HG03108 (cell line): ENCODE results near the gene MARCHF4.

ENCODE experiments used
- ATAC-seq: cut with Tn5 transposase; IDR thresholded peaks from one replicate; pipeline ENCODE4 v1.9.1; 2021; ENCODE audit warnings: moderate library complexity; ENCODE audit not compliant: unreplicated experiment

Gene MARCHF4, protein sequence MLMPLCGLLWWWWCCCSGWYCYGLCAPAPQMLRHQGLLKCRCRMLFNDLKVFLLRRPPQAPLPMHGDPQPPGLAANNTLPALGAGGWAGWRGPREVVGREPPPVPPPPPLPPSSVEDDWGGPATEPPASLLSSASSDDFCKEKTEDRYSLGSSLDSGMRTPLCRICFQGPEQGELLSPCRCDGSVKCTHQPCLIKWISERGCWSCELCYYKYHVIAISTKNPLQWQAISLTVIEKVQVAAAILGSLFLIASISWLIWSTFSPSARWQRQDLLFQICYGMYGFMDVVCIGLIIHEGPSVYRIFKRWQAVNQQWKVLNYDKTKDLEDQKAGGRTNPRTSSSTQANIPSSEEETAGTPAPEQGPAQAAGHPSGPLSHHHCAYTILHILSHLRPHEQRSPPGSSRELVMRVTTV

DNA sequence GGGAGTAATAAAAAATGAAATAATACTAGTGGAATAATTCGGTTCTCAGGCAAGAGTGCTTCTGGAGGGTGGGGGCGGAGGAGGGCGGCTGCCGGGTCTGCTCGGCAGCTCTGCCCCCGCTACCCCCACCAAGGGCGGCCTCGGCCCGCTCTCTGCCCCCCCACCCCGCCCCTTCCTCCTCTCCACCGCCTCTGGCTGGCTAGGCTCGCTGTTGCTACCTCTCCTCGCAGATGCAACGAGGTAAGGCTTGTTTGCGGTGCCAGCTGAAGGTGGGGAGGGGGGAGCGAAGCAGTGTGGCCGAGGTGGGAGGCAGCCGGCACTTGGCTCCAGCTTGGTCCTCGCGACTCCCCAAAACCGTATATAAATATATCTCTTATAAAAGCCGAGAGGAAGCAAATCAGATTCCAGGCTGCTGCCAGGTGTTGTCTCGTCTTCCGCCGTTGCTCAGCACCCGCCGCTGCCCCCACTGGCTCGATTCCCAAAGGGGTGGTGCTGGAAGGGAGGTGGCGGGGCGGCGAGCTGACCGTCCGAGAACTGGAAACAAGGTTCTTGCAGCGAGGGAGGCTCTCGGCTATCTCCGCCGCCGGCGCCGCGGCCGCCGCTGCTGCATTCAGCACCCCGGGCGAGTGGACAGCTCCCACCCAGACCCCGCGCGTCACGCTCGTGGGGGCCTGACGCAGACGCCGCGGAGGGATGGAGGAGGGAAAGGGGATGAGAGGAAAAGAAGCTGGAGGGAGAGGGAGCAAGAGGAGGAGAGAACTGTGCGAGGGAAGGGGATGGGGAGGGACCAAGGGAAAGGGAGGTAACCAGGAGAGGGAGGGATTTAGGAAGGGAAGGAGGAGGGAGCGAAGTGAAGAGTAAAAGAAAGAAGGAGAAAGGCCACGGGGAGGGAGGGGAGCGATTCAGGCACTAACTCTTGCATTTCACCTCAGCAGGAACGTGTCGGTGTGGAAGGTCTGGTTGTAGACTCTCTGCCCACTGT, at the start of gene MARCHF4:
Gene MARCHF4 (minus strand): TSS at position 763 of the 982 bp plus-strand sequence. CDS start 2,223 bp downstream, outside the sequence.
- ATAC-seq: no peak

DNA sequence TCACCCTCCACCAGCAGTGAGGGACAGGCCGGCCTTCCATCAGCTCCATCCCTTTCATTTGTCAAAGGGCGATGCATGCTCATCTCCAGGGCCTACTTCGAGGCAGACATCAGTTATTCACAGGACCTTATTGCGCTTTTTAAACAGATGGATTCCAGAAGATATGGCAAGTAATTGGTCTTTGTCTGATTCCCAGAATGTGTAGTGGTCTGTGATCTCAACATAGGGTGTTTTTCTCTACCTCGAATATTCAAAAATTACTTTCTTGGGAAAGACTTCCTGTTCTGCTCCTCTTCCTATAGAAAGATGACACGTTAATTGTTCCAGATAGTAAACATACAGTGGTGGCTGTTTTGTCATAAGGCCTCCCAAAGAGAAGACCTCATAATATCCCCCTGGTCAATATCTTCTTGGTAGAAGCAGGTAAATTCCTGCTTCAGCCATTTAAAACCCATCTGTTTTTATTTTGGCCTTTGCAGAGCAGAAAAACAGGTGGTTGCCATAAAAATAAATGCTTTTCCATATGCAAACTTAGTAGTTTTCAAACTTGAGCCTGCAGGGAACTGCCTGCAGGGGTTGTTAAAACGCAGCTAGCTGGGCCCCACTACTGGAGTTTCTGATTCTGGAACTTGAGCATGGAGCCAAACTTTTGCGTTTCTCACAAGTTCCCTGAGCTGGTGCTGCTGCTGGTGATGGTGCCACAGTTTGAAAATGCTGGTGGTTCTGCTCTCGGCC, 48.3 kb upstream of the MARCHF4 start:
- no peak for ATAC-seq

DNA sequence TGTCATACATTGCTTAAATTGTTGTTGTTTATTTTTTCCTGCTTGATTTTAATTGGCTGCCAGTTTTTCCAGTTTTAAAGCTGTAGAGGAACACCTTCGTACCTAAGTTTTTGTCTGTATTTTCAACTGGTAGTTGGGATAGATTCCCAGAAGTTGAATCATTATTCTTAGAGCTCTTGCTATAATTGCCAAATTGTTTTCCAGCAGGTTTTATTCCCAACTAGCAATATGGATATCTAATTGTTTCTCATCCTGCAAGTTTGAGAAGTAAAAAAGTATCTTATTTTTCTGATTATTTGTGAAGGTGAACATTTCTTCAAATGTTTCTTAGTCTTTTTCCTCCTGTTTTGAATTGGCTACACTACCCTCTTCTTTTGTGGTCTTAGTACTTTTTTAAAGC, 46.7 kb upstream of the MARCHF4 start:
- ATAC-seq: no peak

DNA sequence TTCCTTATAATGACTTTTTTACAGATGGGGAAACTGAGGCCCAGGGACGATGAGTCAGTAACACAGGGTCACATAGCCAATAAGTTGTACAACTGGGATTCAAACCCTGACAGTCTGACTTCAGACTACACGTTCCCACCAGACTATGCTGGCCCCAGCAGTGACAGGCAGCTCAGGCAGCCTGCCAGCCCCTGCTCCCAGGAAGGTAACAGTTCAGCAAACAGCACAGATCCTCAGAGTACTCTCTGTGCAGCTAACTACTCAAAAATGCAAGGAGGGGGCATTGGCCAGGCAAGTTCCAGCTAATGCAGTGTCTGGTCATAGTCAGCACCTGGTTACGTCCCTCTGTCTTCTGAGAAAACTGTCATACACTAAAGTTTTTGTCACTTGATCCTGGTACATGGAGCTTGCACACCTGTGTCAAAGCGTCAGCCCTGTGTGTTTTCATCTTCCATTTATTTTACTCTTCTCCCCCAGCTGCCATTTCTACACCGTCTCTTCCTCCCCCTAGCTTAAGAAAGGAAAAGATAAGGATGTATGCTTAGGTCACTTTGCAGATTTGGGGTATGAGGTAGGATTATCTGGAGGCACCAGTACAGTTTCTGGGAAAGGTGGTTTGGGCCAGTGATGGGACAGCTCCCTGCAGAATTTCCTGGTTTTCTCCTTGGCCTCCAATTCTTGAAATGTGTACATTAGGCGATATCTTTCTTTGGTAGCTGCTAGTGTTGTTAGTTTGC, 44.5 kb upstream of the MARCHF4 start:
- ATAC-seq: no peak

DNA sequence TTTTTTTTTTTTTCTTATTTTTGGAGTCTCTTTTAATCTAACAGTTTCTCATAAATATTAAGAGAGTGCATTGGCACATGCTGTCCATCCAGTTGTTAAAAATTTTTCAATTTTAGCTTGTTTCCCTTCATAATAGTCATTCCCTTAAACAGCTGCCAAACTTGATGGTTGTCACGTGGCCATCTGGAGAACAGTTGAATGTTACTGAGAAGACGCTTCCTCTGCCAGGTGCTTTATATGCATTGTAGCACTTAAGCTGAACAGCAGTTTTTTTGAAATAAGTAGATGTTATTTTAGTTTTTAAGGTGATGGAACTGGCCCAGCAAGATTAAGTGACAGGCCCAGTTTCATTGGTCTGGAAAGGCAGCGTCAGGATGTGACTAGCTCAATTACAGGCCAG, 43.3 kb upstream of the MARCHF4 start:
- no peak for ATAC-seq

DNA sequence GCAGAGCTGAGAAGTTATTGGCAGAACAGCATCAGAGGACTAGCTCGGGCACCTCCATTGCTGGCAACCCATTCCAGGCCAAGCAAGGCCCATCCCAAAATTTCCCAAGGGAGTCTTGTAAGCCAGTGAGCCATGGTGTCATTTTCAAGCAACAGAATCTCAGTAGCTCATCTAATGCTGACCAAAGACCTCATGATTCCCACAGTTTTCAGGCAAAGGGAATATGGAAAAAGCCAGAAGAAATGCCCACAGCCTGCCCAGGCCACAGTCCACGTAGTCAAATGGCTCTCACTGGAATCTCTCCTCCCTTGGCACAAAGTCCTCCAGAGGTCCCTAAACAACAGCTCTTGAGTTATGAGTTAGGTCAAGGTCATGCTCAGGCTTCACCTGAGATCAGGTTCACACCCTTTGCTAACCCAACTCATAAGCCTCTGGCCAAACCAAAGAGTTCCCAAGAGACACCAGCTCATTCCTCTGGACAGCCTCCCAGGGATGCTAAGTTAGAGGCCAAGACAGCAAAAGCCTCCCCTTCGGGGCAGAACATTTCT, 42.6 kb upstream of the MARCHF4 start:
- ATAC-seq: no peak

DNA sequence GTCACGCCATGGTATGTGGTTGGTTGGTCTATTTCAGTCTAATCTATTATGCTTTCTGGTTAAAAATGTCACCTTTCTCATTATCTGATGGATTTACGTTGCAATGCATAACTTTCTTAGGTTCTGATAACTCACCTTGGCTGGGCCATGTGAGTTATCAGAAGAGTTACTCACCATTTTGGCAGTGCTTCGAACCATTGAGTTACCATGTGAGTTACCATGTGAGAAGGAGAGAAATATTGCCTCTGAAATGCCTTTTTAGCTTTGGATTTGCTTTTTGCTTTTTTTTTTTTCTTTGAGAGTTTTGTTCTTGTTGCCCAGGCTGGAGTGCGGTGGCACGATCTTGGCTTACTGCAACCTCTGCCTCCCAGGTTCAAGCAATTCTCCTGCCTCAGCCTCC, 41.6 kb upstream of the MARCHF4 start:
- no peak for ATAC-seq

DNA sequence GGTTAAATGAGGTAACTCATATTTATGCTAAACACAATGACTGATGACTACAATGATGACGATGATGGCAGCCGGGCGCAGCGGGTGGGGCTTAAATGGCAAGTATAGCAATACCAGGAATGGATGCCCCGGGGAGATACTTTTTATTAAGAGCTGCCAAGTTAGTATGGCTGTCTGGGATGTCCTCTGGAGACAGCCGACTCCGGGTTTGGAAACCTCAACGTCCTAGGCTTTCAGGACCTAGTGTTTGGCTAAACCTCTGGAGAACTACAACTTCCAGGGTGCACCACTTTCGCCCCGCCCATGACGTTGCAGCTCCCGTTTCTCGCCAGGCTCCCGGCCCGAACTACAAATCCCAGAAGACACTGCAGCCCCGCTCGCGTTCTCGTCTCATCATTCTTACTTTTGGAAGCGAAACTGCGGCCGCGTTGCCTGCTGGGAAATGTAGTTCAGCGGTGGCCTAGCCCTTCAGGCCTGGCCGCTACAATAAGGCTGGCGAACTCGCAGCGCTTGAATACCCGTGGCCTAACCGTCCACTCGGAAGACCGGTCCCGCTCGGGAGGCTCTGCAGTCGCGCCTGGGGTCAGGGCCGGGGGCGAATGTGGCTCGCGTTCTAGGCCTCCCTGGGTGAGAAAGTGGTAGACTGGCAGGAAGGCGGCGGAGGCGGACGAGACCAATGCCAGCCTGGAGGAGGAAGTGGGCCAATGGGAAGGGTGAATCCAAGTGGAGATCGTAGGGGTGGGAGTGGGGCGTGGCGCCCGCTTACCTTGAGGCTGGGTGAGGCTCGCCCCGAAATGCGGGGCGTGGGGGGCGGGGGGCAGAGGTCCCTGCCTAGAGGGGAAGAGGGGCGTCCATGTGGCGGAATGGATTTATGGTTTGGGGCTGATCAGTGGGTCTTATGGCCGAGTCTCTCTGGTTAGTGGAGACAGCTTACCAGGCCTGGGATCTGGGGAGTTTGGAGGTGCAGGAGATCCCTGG, 40.0 kb upstream of the MARCHF4 start, which contains the start of gene SMARCAL1:
Gene SMARCAL1 (plus strand): TSS at position 463 of the 978 bp plus-strand sequence. CDS start 2,221 bp downstream, outside the sequence.
- peak; percentile 90 for ATAC-seq

DNA sequence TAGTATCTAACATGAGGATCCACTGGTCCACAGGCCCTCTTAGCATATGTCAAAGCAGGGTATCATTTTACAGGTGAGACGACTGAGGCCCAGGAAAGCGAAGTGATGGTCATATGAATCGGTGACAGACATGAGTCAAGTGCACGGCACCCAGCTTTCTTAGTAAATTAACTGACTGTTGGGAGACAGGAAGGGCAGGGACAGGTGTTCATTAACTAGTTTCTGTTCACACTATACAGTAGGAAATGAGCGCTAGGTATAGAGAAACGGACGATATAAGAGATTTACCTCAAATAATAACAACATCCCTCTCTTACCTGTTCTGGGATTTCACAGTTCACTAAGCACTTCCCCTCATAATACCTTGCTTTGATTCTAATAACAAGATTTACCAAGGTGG, 38.3 kb upstream of the MARCHF4 start:
- ATAC-seq: peak; percentile 29

DNA sequence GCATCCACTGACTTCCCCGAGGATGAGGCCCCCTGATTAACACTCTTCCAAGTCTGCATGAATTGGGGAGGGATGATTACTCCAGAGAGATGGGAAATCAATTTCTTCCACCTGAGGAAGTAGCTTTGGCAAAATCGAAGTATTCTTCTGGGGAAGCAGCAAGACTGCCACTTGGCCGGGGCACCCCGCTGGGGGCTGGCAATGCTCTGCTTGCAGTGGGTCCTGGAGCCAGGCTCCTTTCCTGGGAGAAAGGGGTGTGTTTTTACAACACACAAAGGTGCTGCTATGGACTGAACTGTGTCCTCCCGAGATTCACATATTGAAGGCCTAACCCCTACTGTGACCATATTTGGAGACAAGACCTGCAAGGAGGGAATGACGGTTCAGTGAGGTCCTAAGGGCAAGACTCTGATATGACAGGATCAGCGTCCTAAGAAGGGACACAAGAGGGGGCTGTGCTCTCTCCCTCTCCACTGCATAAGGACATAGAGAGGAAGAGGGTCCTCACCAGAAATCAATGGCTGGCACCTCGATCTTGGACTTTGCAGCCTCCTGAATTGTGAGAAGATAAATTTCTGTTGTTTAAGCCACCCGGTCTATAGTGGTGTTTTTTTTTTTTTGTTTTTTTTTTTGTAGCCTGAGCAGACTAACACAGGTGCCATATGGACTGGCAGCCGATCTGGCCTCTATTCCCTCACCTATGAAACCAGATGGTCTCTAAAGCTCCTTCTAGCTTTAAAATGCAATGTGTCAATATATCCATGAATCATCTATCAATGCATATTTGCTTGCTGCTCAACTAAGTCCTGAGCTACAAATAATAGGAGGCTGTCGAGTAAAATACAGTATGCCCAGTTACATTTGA, 36.4 kb upstream of the MARCHF4 start:
- no peak for ATAC-seq

DNA sequence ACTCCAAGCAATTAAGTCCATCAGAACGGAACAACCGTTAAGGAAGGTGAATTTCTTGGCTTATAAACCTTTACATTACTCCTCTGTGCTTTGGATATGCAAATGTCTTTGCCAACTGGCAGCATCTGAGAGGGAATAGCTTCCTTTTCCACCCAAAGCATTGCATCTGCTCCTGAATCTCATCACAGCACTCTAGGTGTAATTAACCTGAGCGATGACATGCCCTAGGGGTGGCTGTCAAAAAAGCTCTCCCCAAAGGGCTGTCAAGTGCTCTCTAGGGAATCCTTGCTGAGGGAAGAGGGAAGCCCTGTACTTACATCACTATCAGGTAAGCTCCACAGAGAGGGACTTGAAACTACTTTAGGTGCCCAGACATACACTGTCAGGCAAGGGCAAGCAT, 34.5 kb upstream of the MARCHF4 start:
- no peak for ATAC-seq

DNA sequence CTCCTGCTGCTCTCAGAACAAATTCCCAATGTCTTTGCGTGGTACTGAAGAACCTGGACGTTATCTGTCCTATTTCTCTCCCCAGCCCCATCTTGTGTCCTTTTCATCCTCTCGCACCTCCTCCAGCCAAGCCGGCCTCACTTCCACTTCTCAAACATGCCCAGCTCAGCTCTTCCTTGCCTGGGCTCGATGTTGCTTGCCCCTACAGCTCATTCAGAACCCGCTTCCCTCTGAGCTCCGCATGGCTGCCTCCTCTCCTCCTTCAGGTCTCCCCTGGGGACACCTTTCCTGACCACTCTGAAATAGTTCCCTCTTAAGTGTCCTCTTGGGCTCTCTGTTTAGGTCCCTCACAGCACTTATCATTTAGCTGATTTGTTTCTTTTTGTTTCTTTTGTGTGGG, 33.3 kb upstream of the MARCHF4 start:
- no peak for ATAC-seq

DNA sequence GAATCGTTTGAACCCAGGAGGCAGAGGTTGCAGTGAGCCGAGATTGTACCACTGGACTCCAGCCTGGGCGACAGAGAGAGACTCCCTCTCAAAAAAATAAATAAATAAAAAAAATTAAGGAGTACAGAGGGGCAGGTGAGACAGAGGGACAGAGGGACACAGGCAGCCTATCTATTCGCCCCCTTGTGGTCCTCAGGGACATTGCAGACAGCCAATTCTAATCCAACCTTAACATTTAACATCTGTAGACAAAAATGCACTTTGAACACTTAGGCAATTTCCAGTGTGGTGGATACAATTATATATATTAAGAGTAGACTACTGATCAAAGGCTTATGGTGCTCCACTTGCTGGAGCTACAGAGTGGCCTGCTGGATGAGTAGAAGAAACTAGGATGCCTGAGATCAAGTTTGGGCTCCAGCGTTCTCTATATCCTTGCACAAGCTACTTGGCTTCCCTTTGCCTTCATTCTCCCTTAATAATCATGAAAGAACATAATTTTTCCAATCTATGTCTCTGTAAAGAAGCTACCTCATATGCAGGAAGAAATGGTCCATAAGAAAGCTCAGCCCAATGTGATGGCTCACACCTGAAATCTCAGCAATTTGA, 31.8 kb upstream of the MARCHF4 start:
- no peak for ATAC-seq

DNA sequence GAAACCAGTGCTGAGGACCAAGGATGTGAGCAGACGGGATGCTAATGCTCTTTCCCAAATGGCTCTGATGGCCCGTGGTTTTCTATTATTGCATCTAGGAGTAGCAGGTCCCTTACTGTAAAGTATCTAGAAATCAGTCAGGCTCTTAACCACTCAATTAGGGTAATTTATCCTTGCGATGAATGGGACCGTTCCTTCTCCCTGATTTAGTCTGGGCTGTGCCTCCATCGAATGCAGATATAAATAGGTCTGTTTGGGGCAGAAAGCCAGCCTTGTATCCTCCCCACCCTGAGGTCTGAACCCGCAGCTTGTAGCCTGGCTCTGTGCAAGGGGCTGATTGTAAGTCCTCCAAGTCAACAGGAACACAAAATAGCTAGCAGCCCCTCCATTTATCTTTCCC, 30.5 kb upstream of the MARCHF4 start:
- no peak for ATAC-seq

DNA sequence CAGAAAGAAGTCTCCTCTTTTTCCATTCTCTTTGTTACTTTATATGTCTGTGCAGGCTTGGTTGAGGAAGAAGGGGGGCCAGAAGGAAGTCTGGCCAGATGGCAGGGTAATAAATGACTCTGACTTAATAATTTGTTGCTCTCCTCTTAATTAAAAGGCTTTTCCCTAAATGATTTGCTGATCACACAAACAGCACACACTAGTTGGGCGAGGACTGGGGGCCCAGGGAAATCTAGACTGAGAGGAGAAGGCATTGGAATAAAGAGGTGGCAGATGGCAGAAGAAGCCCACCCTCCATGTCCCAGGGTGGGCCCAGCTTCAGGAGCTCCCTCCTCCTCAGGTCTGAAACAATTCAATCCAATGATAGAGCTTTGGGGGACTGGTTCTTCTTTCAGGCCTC, 27.3 kb upstream of the MARCHF4 start:
- no peak for ATAC-seq

DNA sequence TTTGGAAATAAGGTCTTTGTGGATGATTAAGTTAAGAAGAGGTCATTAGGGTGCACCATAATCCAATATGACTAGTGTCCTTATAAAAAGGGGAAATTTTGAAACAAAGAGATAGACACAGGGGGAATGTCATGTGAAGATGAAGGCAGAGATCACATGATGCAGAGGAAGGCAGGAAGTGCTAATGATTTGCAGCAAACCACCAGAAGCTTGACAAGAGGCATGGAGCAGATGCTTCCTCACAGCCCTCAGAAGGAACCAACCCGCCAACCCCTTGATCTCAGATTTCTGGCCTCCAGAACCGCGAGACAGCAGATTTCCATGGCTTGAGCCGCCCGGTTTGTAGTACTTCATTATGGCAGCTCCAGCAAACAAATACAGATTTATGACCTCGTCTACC, 22.6 kb upstream of the MARCHF4 start:
- ATAC-seq: no peak
